A673 (cell line): ENCODE measurements around the gene ARRDC2. TPM values are rescaled to one million over a fixed set of nuclear protein-coding genes. Genes with fewer than 3 reads are reported as not detected.
A peak's percentile ranks its signal among the peaks of the same experiment; 100 is the strongest.

ENCODE experiments used
- BruUV-seq: library from RNA; stranded (reverse); fragments of 400-500 nt; replicated peaks from 2 replicates; lab custom pipeline; 2021; lab: Mats Ljungman, UMichigan
- CTCF ChIA-PET: fragments of 300-600 bp; sonication (Branson Sonifier 250); formaldehyde crosslinking; loops from one replicate; lab custom pipeline; 2022; ENCODE audit warnings: antibody characterized with exemption; lab: Charles Lee
- POLR2A ChIA-PET: fragments of 300-600 bp; sonication (Branson Sonifier 250); formaldehyde crosslinking; loops from one replicate; lab custom pipeline; 2022; ENCODE audit warnings: antibody characterized with exemption; ENCODE audit not compliant: low non-redundant PET; lab: Charles Lee
- DNase-seq: peaks from one replicate; pipeline ENCODE4 v3.0.0-alpha.2; 2015; ENCODE audit warnings: low spot score
- H3K27ac ChIP-seq: fragments of 200-600 bp; sonication (generic); 2 replicates; pipeline ENCODE4 v1.5.1; 2016; ENCODE audit warnings: mixed run types, low read depth, mild to moderate bottlenecking, mixed read lengths, antibody characterized with exemption, low read length; ENCODE audit not compliant: poor library complexity, severe bottlenecking
- H3K27me3 ChIP-seq: fragments of 200-600 bp; sonication (generic); replicated peaks from 2 replicates; pipeline ENCODE4 v1.6.1; 2017; ENCODE audit warnings: mixed run types, low read depth, mild to moderate bottlenecking, mixed read lengths, antibody characterized with exemption, low read length; ENCODE audit not compliant: insufficient read depth, poor library complexity
- H3K36me3 ChIP-seq: fragments of 200-600 bp; sonication (generic); 2 replicates; pipeline ENCODE4 v1.6.1; 2016; ENCODE audit warnings: mixed run types, mild to moderate bottlenecking, mixed read lengths, antibody characterized with exemption, low read length; ENCODE audit not compliant: insufficient read depth, poor library complexity, severe bottlenecking
- H3K4me1 ChIP-seq: fragments of 200-600 bp; sonication (generic); 2 replicates; pipeline ENCODE4 v1.6.1; 2017; ENCODE audit warnings: mixed run types, mild to moderate bottlenecking, mixed read lengths, antibody characterized with exemption, low read length; ENCODE audit not compliant: insufficient read depth, poor library complexity, severe bottlenecking
- H3K4me3 ChIP-seq: fragments of 200-600 bp; sonication (generic); 2 replicates; pipeline ENCODE4 v1.5.1; 2016; ENCODE audit warnings: low read depth, mixed run types, mild to moderate bottlenecking, mixed read lengths, low read length; ENCODE audit not compliant: poor library complexity, severe bottlenecking
- H3K9me3 ChIP-seq: fragments of 200-600 bp; sonication (generic); 2 replicates; pipeline ENCODE4 v1.6.1; 2016; ENCODE audit warnings: mixed run types, low read depth, mild to moderate bottlenecking, mixed read lengths, antibody characterized with exemption, low read length; ENCODE audit not compliant: poor library complexity, severe bottlenecking
- EZH2 ChIP-seq: fragments of 200-600 bp; sonication (generic); IDR thresholded peaks from 2 replicates; pipeline ENCODE4 v1.6.1; 2017; ENCODE audit warnings: borderline replicate concordance, low read depth, mild to moderate bottlenecking, mixed read lengths, antibody characterized with exemption, low read length; ENCODE audit not compliant: poor library complexity, severe bottlenecking
- intact Hi-C: fragments of 100-400 bp; cut with micrococcal nuclease; formaldehyde crosslinking; loops from one replicate; pipeline ENCODE4 v1.10.0; 2022; ENCODE audit not compliant: unreplicated experiment
- total RNA-seq: library from RNA; stranded (reverse); gene quantifications from 2 replicates; pipeline ENCODE4 v1.2.3, GENCODE V29; 2021
- TF ChIP-seq, protein P1 (sequence below): fragments of 300-800, 200-600 bp; sonication (generic); conservative IDR thresholded peaks from 2 replicates; pipeline ENCODE4 v1.5.1; 2017; ENCODE audit warnings: low read depth, mild to moderate bottlenecking, antibody characterized with exemption, low read length, moderate library complexity, mixed read lengths

ARRDC2 gene
- total RNA-seq, 1 experiment from 2014 or later = 11.7 TPM

- no peaks in the 10 kb centered on the region for H3K9me3 ChIP-seq
- BruUV-seq = no TSS peak
- peak overlapping the region; percentile 90 for H3K27ac ChIP-seq
- ChIA-PET CTCF (interaction anchor here (0.6 to 1.2 kb wide), 5 partner anchors 20 to 1067 kb away, joined by 3 to 6 read pairs (median 3); no protein-coding TSS in a partner anchor), POLR2A (interaction anchor here (0.6 kb wide), 1 partner anchor 8 kb away, joined by 3 read pairs; no protein-coding TSS in a partner anchor)
- TF ChIP-seq, protein P1, sequence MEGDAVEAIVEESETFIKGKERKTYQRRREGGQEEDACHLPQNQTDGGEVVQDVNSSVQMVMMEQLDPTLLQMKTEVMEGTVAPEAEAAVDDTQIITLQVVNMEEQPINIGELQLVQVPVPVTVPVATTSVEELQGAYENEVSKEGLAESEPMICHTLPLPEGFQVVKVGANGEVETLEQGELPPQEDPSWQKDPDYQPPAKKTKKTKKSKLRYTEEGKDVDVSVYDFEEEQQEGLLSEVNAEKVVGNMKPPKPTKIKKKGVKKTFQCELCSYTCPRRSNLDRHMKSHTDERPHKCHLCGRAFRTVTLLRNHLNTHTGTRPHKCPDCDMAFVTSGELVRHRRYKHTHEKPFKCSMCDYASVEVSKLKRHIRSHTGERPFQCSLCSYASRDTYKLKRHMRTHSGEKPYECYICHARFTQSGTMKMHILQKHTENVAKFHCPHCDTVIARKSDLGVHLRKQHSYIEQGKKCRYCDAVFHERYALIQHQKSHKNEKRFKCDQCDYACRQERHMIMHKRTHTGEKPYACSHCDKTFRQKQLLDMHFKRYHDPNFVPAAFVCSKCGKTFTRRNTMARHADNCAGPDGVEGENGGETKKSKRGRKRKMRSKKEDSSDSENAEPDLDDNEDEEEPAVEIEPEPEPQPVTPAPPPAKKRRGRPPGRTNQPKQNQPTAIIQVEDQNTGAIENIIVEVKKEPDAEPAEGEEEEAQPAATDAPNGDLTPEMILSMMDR = no peak
- no peak for TF ChIP-seq EZH2
- DNase-seq = peak; percentile 90
- H3K4me3 ChIP-seq = no peak overlapping the region
- H3K36me3 ChIP-seq = no peaks in the 10 kb centered on the region
- H3K4me1 ChIP-seq = peaks cover 66% of the 10 kb centered on the region
- no peaks in the 10 kb centered on the region for H3K27me3 ChIP-seq
- intact Hi-C loops = no loop called here
Measured at GRCh38 chr19:17965370-17966128, 42.4 kb upstream of the ARRDC2 start.

- H3K36me3 ChIP-seq = no peaks in the 10 kb centered on the region
- BruUV-seq = no TSS peak
- peak overlapping the region; percentile 90 for H3K27ac ChIP-seq
- H3K27me3 ChIP-seq = no peaks in the 10 kb centered on the region
- intact Hi-C loops = no loop called here
- no peak for DNase-seq
- TF ChIP-seq, protein P1 = no peak
- no peak for TF ChIP-seq EZH2
- peak overlapping the region; percentile 90 for H3K4me3 ChIP-seq
- no peaks in the 10 kb centered on the region for H3K9me3 ChIP-seq
- peaks cover 65% of the 10 kb centered on the region for H3K4me1 ChIP-seq
- ChIA-PET CTCF (interaction anchor here (0.6 to 1.2 kb wide), 4 partner anchors 21 to 197 kb away, joined by 3 to 6 read pairs (median 3); no protein-coding TSS in a partner anchor), POLR2A (interaction anchor here (0.6 kb wide), 1 partner anchor 8 kb away, joined by 3 read pairs; no protein-coding TSS in a partner anchor)
Measured at GRCh38 chr19:17966129-17966483, 41.9 kb upstream of the ARRDC2 start.

DNA sequence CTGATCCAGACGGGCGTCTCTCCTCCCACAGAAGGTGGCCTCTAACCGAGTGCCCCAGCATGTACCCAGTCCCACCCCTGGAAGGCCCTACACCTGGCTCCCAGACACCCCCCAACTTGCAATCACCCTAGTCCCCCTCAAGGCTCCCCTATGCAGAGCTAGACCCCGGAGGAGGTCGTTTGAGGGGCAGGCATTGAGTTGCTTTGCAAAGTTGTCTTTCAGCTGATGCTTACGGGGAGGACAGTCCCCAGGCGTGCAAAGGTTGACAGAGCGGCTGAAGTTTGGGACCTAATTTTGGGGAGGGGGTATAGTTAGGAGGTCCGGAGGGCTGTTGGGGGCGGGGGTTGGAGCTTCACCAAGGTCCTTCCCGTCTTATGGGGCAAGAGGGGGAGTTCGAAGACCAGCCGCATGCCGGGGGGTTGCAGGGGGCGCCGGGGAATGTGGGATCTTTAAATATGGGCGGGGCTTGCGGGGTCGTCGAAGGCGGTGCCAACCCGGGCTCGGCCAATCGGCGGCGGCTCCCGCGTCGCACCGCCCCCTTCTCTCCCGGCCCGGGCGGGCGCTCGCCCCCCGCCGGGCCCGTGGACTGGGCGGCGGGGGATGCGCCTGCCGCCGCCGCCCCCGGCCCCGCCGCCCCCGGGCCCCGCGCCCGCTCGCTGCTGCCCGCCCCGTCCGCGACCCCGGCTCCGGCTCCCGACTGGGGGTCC lies 41.3 kb upstream of the ARRDC2 start, which contains the start of gene KCNN1:
TSS of gene KCNN1 (plus strand) at position 558 of the 707 bp plus-strand sequence. CDS start 6,782 bp downstream, outside the sequence.
- DNase-seq = peak; percentile 83
- intact Hi-C loops = no loop called here
- Histone ChIP-seq H3K27me3 (no peaks in the 10 kb centered on the region), H3K9me3 (no peaks in the 10 kb centered on the region), H3K36me3 (no peaks in the 10 kb centered on the region), H3K4me3 (peak within 1 kb of the TSS; percentile 90), H3K4me1 (peaks cover 59% of the 10 kb centered on the region), H3K27ac (peak within 1 kb of the TSS; percentile 90)
- BruUV-seq = no TSS peak
- TF ChIP-seq, protein P1 = no peak
- TF ChIP-seq EZH2 = no peak
- CTCF ChIA-PET = interaction anchor here (0.6 to 1.2 kb wide), 3 partner anchors 29 to 198 kb away, joined by 3 read pairs; no protein-coding TSS in a partner anchor
- POLR2A ChIA-PET = interaction anchor here (0.6 kb wide), 1 partner anchor 9 kb away, joined by 3 read pairs; no protein-coding TSS in a partner anchor
